Measurements from ENCODE around the gene ADAM8.
A peak's percentile ranks its signal among the peaks of the same experiment; 100 is the strongest.
"Not testable (repeated sequence)": the region's sequence is repeated elsewhere in the genome, so short reads cannot be mapped to it uniquely, and the experiment has no call there.

Gene ADAM8

DNA sequence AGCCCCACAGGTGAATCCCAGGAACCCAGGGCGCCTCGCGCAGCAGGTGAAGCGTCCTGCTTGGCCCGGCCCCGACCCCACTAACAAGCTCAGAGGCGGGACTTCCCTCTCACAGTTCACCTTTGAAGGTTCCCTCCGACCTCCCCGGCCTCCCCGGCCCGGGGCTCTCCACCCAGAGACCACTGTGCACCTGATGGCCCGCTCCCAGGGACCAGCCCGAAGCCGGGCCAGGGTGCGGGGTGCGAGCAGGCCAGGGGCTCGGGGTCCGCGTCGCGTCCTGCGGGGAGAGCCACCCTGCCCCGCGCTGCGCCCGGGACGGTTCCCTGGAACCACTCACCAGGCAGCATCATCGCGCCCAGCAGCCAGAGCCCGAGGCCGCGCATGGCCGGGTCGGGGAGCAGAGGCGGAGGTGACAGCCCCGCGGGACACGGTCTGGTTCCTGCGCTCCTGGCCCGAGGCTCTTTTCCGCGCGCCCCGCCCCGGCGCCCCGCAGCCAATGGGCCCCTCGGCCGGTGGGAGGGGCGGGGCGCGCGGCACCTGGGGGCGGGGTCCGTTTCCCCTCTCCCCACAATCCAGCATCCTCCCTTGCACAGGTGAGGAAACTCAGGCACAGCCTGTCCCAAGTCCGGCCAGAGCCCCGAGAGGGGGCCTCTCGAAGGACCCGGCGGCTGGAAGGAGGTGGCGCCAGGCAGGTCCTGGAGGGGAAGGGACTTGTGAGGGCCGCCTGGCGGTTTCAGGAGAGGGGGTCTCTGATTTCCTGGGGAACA, at the start of gene ADAM8:
ADAM8 (minus strand) TSS at position 434 of the 767 bp plus-strand sequence; CDS start at position 383, 51 bp downstream.
- DNase-seq (ENCODE audit: extremely low read depth in 1 of 2, low read depth in 1 of 2), result peak in 1 of 2 donors; percentile 64

DNA sequence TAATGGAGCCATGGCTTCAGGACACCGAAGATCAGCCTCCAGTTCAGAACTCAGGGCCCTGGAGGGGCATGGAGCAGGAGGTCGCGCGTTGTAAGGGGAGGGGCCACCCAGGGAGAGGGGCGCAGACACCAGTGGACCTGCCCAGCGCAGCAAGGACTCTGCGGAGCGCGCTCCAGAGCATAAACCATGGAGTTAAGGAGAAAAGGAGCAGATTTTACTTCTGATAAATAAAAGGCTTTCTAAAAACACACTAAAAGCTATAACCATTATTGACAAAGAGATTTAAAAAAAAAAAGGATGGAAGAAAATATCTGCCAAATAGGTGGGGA, 49.5 kb upstream of the ADAM8 start:
- no peak for DNase-seq (ENCODE audit: extremely low read depth in 1 of 2, low read depth in 1 of 2)

DNA sequence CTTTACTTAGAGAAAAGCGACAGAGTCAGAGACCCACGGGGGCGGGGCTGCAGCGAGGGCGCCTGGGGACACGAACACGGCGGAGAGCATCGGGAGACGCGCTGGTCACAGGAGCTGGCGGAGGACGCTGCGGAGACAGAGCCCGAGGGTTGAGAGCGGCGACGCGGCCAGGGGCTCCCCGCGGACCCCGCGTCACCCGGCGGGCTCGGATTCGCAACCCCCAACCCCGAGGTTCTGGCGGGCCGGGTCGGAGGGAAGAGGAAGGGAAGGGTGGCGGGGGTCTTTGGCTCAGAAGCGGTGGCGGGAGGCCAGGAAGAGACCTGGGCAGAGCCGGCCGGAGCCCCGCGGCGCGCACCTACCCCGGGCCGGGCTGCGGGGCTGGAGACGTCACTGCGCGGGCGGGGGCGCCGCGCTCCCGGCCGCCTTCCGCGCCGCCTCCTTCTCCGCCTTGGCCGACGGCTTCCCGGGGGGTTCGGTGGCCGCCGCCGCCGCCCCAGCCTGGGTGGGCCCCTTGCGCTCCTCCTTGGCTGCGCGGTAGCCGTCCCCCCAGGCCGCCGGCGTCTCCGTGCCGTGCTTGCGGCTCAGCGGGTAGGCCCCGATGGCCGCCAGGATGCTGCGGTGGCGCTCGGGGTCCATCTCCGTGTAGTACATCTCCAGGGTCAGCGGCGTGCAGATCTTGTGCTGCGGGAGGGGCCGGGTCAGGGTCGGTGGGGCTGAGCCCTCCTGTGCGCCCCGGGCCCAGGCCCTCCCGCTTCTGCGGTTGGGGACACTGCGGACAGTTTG, 49.0 kb upstream of the ADAM8 start:
- no peak for DNase-seq (ENCODE audit: extremely low read depth in 1 of 2, low read depth in 1 of 2)

DNA sequence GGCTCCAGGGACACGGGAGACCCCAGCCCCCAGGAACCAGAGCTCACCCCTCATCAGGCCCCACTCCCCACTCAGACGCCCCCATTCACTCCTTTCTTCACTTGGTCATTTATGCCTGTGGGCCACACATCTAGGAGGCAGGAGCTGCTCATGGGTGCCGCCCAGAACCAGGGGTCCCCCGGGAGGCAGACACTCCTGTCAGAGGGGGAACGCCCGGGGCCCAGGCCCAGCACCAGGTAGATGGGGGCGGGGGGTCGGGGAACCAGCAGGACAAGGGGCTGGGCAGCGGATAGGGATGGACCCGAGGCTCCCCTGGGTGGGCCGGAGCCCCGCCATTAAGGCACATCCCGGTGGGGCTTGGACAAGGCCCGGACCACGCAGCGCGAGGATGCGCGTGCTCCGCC, 48.2 kb upstream of the ADAM8 start:
- no peak for DNase-seq (ENCODE audit: extremely low read depth in 1 of 2, low read depth in 1 of 2)

DNA sequence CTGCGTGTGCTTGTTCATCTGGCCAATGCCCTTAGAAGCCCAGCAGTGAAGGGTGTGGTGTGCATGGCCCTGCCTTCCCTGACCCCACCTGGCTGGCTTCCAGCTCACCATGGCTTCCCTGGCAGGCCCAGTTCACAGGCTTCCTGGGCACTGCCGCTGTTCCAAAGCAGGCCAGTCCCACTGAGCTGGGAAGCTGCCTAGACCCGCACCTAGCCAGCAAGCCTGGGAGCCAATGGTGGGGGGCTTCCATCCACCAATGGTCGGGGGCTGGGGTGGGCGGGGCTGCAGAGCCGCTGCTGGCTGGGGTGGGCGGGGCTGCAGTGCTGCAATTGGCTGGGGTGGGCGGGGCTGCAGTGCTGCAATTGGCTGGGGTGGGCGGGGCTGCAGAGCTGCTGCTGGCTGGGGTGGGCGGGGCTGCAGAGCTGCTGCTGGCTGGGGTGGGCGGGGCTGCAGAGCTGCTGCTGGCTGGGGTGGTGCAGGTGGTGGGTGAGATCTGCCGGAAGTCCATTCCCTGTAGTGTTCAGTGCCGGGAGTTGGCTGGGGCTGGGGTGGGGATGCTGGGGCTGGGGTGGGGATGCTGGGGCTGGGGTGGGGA, 47.6 kb upstream of the ADAM8 start:
- DNase-seq (ENCODE audit: extremely low read depth in 1 of 2, low read depth in 1 of 2), result peak in 1 of 2 donors; percentile 62

DNA sequence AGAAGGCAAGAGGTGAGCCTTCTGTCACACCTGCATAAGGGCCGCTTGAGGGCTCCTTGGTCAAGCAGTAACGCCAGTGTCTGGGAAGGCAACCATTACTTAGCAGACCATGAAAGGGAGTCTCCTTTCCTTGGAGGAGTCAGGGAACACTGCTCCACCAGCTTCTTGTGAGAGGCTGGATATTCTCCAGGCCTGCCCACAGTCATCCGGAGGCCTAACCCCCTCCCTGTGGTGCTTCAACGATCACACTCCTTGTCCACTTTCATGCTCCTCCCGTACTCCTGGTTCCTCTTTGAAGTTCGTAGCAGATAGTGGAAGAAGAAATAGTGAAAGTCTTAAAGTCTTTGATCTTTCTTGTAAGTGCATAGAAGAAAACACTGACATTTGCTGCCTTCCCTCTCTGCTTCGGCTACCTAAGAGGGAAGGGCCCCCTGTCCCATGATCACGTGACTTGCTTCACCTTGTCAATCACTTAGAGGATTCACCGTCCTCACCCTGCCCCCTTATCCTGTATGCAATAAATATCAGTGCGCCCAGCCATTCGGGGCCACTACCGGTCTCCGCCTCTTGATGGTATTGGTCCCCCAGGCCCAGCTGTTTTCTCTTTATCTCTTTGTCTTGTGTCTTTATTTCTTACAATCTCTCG, 45.5 kb upstream of the ADAM8 start:
- not testable (repeated sequence) for DNase-seq (ENCODE audit: extremely low read depth in 1 of 2, low read depth in 1 of 2)

DNA sequence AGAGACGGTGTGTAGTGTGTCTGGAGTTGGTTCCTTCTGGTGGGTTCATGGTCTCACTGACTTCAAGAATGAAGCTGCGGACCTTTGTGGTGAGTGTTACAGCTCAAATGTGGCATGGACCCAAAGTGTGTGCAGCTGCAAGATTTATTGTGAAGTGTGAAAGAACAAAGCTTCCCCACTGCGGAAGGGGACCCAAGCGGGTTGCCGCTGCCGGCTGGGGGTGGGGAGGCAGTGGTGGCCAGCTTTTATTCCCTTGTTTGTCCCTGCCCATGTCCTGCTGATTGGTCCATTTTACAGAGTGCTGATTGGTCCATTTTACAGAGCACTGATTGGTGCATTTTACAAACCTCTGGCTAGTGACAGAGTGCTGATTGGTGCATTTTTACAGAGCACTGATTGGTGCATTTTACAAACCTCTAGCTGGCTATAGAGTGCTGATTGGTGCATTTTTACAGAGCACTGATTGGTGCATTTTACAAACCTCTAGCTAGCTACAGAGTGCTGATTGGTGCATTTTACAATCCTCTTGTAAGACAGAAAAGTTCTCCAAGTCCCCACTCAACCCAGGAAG, 44.3 kb upstream of the ADAM8 start:
- not testable (repeated sequence) for DNase-seq (ENCODE audit: extremely low read depth in 1 of 2, low read depth in 1 of 2)

DNA sequence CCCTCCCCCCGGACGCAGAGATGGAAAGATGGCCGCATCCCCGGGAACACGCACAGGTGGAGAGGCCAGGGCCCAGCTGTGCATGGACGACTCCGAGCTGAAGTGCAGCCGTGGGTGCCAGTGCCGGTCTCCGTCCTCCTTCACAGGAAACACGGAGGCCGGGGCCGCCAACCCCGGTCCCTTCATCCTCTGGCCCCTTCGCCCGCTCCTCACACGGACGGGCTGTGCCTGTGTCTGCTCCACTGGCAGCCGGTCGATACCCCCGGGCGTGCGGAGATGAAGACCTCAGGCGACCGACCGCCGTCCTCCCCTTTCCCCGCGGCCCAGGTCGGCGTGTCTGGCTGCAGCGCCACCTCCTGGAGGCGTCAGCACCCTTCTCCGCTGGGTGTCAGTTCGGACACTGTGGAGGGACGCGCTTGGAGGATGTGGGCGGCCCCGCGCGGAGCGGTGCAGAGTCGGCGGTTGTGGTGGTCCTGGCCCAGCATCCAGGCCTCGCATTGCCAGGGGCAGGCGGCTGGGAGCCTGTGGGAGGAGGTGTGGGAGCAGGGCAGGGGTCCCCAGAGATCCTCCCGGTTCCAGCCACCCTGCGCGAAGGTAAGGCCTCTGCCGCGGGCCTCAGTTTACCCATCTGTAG, 41.9 kb upstream of the ADAM8 start:
- peak in 1 of 2 donors; percentile 50 for DNase-seq (ENCODE audit: extremely low read depth in 1 of 2, low read depth in 1 of 2)

DNA sequence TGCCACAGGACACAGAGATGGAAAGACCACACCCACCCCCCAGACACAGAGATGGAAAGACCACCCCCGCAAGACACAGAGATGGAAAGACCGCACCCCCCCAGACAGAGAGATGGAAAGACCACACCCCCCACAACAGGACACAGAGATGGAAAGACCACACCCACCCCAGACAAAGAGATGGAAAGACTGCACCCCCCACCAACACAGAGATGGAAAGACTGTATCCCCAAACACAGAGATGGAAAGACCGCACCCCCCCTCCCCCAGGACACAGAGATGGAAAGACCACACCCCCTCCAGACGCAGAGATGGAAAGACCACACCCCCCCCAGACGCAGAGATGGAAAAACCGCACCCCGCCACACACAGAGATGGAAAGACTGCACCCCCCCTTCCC, 40.1 kb upstream of the ADAM8 start:
- no peak for DNase-seq (ENCODE audit: extremely low read depth in 1 of 2, low read depth in 1 of 2)

DNA sequence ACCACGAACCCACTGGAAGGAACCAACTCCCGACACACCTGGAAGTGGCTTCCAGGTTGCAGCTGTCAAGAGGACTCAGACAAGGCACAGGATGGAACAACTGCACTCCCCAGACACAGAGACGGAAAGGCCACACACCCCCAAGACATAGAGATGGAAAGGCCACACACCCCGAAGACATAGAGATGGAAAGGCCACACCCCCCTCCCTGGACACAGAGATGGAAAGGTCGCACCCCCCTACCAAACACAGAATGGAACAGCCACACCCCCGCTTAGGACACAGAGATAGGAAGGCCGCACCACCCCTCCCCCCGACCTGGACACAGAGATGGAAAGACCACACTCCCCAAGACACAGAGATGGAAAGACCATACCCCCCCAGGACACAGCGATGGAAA, 39.6 kb upstream of the ADAM8 start:
- DNase-seq (ENCODE audit: extremely low read depth in 1 of 2, low read depth in 1 of 2), result no peak

DNA sequence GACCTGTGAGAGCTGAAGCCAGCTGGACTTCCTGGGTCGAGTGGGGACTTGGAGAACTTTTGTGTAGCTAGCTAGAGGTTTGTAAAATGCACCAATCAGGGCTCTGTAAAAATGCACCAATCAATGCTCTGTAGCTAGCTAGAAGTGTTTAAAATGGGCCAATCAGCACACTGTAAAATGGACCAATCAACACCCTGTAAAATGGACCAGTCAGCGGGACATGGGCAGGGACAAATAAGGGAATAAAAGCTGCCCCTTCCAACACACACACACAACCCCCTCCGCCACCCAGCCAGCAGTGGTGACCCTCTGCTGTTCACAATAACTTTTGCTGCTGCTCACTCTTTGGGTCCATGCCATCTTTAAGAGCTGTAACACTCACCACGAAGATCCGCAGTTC, 39.2 kb upstream of the ADAM8 start:
- no peak for DNase-seq (ENCODE audit: extremely low read depth in 1 of 2, low read depth in 1 of 2)

DNA sequence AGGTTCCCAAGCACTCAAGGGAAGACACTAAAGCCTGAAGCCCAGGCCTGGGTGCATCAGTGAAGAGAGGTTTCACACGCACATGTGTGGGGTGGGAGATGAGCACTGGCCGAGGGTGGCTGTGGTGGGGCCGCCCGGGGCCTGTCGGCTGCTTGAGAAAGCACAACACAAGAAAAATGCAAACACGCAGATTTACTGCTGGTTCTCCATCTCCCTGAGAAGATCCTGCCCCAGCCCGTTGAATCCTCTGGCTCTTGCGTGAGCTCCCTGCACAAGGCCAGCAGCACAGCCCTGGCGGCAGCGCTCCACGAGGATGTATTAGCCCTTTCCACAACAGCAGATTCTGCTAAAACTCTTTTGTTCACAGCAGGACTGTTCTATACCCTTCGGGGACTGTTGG, 38.2 kb upstream of the ADAM8 start:
- DNase-seq (ENCODE audit: extremely low read depth in 1 of 2, low read depth in 1 of 2), result no peak

DNA sequence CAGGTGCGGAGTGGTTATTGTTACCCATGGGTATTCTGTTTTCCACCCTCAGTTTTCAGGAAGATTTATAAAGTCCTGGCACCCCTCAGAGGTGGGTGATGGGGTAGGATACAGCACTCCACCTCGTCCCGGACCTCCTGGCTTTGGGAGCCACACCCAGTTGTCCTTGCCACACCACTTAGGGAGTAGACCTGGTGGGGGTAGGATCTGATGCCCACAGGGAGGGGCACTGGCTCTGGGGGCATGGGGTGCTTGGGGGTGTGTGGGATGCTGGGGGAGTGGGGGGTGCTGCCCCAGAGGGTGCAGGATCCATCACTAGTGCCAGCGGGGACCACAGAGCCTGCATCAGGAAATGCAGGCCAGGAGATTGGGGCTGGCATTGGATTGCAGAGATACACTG, 36.5 kb upstream of the ADAM8 start:
- no peak for DNase-seq (ENCODE audit: extremely low read depth in 1 of 2, low read depth in 1 of 2)

DNA sequence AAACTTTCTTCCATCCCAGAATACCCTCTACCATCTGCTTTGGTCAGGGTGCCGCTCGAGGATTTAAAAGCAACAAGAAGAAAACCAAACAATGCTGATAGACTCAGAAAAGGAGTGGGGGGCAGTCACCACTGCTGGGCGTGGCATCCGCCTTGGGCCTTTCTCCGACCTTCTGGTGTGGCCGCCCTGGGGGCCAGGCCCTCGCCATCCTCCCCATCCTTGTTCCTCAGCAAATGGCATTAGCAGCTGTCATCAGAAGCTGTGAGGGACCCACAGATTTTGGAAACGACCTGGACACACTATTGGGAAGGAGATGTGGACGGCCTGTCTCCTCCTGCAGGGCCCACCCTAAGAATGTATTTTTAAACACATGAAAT, 36.1 kb upstream of the ADAM8 start:
- no peak for DNase-seq (ENCODE audit: extremely low read depth in 1 of 2, low read depth in 1 of 2)

DNA sequence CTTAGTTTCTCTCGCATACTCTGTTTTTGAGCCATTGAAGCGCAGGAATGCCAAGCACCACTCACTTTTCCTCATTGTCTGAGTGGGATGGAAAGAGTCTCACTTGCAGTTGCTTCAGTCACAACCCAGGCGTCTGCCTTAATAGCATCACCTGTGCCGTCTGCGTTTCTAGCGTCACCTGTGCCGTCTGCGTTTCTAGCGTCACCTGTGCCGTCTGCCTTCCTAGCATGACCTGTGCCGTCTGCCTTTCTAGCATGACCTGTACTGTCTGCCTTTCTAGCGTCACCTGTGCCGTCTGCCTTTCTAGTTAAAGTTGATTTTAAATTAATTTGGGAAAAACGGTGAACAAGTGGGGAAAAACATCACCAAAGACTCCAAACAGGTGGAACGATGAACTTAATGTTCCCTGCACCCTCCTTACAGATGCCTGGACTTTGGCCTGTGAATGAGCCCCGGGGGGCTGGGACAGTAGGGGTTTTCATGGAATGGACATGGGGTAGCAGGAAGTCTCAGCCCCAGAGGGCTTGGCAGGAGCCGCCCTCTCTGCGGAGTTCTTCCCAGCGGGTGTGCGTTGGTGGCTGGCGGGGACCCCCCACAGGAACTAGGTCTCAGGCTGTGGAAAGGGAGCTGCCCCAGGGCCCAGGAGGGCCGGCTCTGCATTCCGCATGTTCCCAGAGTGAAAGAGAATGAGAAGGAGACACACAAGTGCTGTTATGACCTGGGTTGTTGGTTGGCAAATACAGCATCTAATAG, 35.5 kb upstream of the ADAM8 start:
- no peak for DNase-seq (ENCODE audit: extremely low read depth in 1 of 2, low read depth in 1 of 2)

DNA sequence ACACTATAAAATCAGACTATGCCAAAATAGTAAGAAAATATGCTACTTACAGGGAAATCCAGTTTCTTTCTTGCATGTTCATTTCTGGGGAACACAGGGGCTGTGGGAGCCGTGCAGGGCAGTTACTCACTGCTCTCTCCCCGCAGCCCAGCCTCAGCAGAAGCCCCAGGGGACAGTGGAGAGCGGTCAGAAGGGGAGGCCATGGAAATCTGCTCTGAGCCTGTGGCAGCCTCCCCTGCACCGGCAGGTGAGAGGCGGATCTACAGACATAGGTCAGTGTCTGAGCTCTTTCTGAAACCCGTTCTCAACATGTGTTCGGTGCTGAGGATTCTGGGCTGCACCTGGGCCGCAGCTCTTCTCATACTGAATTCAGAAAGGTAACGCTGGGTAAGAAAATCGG, 34.9 kb upstream of the ADAM8 start:
- no peak for DNase-seq (ENCODE audit: extremely low read depth in 1 of 2, low read depth in 1 of 2)

DNA sequence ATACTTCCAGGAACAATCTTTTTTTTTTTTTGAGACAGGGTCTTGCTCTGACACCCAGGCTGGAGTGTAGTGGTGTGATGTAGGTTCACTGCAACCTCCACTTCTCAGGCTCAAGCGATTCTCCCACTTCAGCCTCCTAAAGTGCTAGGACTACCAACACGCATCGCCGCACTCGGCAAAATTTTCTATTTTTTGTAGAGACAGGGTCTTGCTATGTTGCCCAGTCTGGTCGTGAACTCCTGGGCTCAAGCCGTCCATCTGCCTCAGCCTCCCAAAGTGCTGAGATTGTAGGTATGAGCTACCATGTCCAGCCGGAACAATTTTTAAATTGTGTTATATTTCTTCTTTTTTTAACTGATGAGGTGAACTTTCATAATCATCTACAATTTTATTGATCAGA, 34.1 kb upstream of the ADAM8 start:
- no peak for DNase-seq (ENCODE audit: extremely low read depth in 1 of 2, low read depth in 1 of 2)

DNA sequence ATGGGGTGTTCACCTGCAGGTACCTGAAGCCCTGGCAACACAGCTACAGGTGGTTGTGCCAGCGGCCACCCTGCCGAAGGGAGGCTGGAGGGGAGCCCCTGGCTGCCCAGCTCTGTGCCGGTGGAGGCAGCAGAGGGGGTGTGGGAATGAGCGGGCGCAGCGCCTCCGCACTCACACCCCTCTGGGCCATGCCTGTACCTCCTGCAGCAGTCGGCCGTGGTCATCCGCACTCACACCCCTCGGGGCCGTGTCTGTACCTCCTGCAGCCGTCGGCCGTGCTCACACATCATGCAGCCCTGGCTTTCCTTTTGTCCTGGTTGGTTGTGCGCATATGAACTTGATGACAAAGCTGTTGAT, 33.7 kb upstream of the ADAM8 start:
- DNase-seq (ENCODE audit: extremely low read depth in 1 of 2, low read depth in 1 of 2), result no peak

DNA sequence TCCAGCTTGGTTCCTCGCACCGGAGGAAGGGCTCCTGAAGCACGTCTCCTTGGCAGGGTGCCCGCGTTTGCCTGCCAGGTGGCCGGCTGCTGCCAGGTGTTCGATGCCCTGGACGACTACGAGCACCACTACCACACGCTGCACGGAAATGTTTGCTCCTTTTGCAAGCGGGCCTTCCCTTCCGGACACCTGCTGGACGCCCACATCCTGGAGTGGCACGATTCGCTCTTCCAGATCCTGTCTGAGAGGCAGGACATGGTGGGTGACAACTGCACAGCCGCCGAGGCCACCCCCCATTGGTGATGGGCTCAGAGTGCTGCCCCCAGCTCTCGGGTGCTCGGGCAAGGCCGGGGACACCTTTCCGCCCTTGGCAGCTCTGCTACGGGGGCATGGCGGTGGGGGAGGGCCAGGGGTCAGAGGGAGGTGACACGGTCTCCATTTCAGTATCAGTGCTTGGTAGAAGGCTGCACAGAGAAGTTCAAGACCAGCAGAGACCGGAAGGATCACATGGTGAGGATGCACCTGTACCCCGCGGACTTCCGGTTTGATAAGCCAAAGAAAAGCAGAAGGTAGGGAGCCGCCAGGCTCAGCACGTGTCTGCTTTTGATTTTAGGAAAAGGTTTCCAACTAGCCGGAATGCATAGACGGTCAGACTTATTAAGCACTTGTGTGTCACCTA, 33.2 kb upstream of the ADAM8 start:
- no peak for DNase-seq (ENCODE audit: extremely low read depth in 1 of 2, low read depth in 1 of 2)

Data from stimulated activated CD8-positive, alpha-beta memory T cell treated with anti-CD3 and anti-CD28 coated beads, Interleukin-7, amount 100 ng/mL, for 48 hours (primary cell).